ENCODE data around the gene QPCTL. TPM values are rescaled to one million over a fixed set of nuclear protein-coding genes. Genes with fewer than 3 reads are reported as not detected.

The QPCTL gene
- total and polyA plus RNA-seq, 2 of the 4 experiments (the other 2 are of a cell fraction) = 6.6 to 11.5 TPM

- peak within 1 kb of the TSS; percentile 45; the same call in 1 of the 2 replicates for H3K18ac ChIP-seq (ENCODE audit: low read depth, low read length)
- peak within 1 kb of the TSS; percentile 55 for H4K5ac ChIP-seq (ENCODE audit: low read depth, low read length)
- DNase-seq = peak; percentile 38
- peak within 1 kb of the TSS; percentile 12; the same call in 1 of the 2 replicates for H2BK120ac ChIP-seq (ENCODE audit: low read depth, low read length)
- ATAC-seq (ENCODE audit: low read depth) = no peak
- intact Hi-C loops (cut with micrococcal nuclease) = no loop called here
- peak within 1 kb of the TSS; percentile 6; the same call in 1 of the 2 replicates for H4K91ac ChIP-seq (ENCODE audit: insufficient read depth, low read depth, low read length)
- POLR2A ChIA-PET (ENCODE audit: unreplicated experiment) = interaction anchor here (1.6 kb wide), 1 partner anchor 10 kb away, joined by 5 read pairs; no protein-coding TSS in a partner anchor
- peak within 1 kb of the TSS; percentile 37; the same call in 1 of the 2 replicates for H2AK5ac ChIP-seq (ENCODE audit: low read depth, low read length)
- TF ChIP-seq CEBPB (IDR thresholded peaks at IDR 0.05; ENCODE audit: low read depth, low read length) = peak; percentile 42
- TF ChIP-seq FOS (IDR thresholded peaks at IDR 0.05; ENCODE audit: low read depth, low read length) = 0 out of 2 replicates have a peak, but pooled peaks have one; percentile 14
- no peak for TF ChIP-seq MAFK (IDR thresholded peaks at IDR 0.05; ENCODE audit: low read depth, low read length)
- H3K9ac ChIP-seq (ENCODE audit: low read depth, low read length) = peak within 1 kb of the TSS; percentile 65
- H3K27ac ChIP-seq (ENCODE audit: insufficient read depth, low read length) = 0 out of 2 replicates have a peak within 1 kb of the TSS, but pooled peaks have one; percentile 1
- peaks cover 8% of the 10 kb centered on the region for H3K9me1 ChIP-seq (ENCODE audit: insufficient read depth, low read length)
- peak within 1 kb of the TSS; percentile 54 for H3K23ac ChIP-seq (ENCODE audit: low read depth, low read length)
- H2AK9ac ChIP-seq (replicated peaks; ENCODE audit: low read depth, low read length, poor library complexity) = peak within 1 kb of the TSS; percentile 65
- peak within 1 kb of the TSS; percentile 16; the same call in 1 of the 2 replicates for H2BK20ac ChIP-seq (ENCODE audit: low read depth, low read length)
- H2BK5ac ChIP-seq (ENCODE audit: low read depth, low read length, poor library complexity, severe bottlenecking) = no peak within 1 kb of the TSS
- no peaks in the 10 kb centered on the region for H3K36me3 ChIP-seq (ENCODE audit: control insufficient read depth, insufficient read depth, low read length)
- peaks cover 14% of the 10 kb centered on the region for H3K27me3 ChIP-seq (ENCODE audit: control insufficient read depth, insufficient read depth, low read length)
- 0 out of 2 replicates have a peak within 1 kb of the TSS, but pooled peaks have one; percentile 40 for H3K56ac ChIP-seq (ENCODE audit: extremely low read depth, insufficient read depth, low read length)
- CTCF ChIA-PET = no interaction called here
- no peaks in the 10 kb centered on the region for H4K20me1 ChIP-seq (ENCODE audit: insufficient read depth, low read length)
- dilution Hi-C loops (cut with HindIII; ENCODE audit: low sequenced_read_pairs, unreplicated experiment) = no loop called here
- no peak within 1 kb of the TSS for H2BK15ac ChIP-seq (ENCODE audit: low read depth, low read length)
- no peaks in the 10 kb centered on the region for H3K9me3 ChIP-seq (ENCODE audit: control insufficient read depth, insufficient read depth, low read length)
- H3K79me1 ChIP-seq (ENCODE audit: low read depth in 1 of 2, low read length in 2 of 2) = no peaks in the 10 kb centered on the region
- peak within 1 kb of the TSS; percentile 62 for H3K4me3 ChIP-seq (ENCODE audit: insufficient read depth, low read depth, low read length)
- no TSS peak for BruUV-seq (replicated peaks)
- peak within 1 kb of the TSS; percentile 90 for H2AFZ ChIP-seq (replicated peaks; ENCODE audit: low read length, poor library complexity)
- WGBS, 2 experiments (ENCODE audit: extremely low coverage in 2 of 2, insufficient read length in 1 of 2) = 3% methylated on average over 9 of the region's 15 CpGs; no CpG with 5 or more reads in 1 of the 2 experiments
- peak within 1 kb of the TSS; percentile 48 for H3K14ac ChIP-seq (replicated peaks; ENCODE audit: low read depth, low read length)
- peak within 1 kb of the TSS; percentile 11 for H3K4ac ChIP-seq (ENCODE audit: low read depth, low read length)
- H3K4me2 ChIP-seq (ENCODE audit: low read depth, low read length) = peak within 1 kb of the TSS; percentile 99
- in situ Hi-C loops (cut with MboI; ENCODE audit: low sequenced_read_pairs) = no loop called here
- H4K8ac ChIP-seq (ENCODE audit: low read depth in 2 of 2, low read length in 2 of 2) = peak within 1 kb of the TSS in 1 of 2 experiments; percentile 55; a peak in 2 of 4 replicates
- peaks cover 5% of the 10 kb centered on the region for H3K4me1 ChIP-seq (ENCODE audit: control insufficient read depth, insufficient read depth, low read length)
Measured at GRCh38 chr19:45667620-45668341, 24.7 kb upstream of the QPCTL start, which contains the start of gene GIPR. TSS of gene GIPR (plus strand) at chr19:45668221. CDS start at chr19:45669521, 1,300 bp downstream.

Data from IMR-90 (cell line).